SU-DHL-6 (cell line): ENCODE measurements around the gene ATP9B.
"Not testable (repeated sequence)": the region's sequence is repeated elsewhere in the genome, so short reads cannot be mapped to it uniquely, and the experiment has no call there.

Experiments used
- EZH2phosphoT487 ChIP-seq: fragments of 200-600 bp; sonication (generic), shearing (Covaris generic); conservative IDR thresholded peaks from 2 replicates; pipeline ENCODE4 v1.6.1; 2018; ENCODE audit warnings: mild to moderate bottlenecking, antibody characterized with exemption, low read length, moderate library complexity, mixed read lengths
- TF ChIP-seq, protein P1 (sequence below): fragments of 200-600 bp; sonication (generic); IDR thresholded peaks from one replicate; pipeline ENCODE4 v1.5.1; 2017; ENCODE audit warnings: antibody characterized with exemption, mild to moderate bottlenecking, low read length, moderate library complexity; ENCODE audit not compliant: insufficient read depth, poor library complexity, severe bottlenecking

DNA sequence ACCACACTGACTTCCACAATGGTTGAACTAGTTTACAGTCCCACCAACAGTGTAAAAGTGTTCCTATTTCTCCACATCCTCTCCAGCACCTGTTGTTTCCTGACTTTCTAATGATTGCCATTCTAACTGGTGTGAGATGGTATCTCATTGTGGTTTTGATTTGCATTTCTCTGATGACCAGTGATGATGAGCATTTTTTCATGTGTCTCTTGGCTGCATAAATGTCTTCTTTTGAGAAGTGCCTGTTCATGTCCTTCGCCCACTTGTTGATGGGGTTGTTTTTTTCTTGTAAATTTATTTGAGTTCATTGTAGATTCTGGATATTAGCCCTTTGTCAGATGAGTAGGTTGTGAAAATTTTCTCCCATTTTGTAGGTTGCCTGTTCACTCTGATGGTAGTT, 216.0 kb downstream of the ATP9B start:
- TF ChIP-seq, protein P1, sequence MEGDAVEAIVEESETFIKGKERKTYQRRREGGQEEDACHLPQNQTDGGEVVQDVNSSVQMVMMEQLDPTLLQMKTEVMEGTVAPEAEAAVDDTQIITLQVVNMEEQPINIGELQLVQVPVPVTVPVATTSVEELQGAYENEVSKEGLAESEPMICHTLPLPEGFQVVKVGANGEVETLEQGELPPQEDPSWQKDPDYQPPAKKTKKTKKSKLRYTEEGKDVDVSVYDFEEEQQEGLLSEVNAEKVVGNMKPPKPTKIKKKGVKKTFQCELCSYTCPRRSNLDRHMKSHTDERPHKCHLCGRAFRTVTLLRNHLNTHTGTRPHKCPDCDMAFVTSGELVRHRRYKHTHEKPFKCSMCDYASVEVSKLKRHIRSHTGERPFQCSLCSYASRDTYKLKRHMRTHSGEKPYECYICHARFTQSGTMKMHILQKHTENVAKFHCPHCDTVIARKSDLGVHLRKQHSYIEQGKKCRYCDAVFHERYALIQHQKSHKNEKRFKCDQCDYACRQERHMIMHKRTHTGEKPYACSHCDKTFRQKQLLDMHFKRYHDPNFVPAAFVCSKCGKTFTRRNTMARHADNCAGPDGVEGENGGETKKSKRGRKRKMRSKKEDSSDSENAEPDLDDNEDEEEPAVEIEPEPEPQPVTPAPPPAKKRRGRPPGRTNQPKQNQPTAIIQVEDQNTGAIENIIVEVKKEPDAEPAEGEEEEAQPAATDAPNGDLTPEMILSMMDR = not testable (repeated sequence)
- not testable (repeated sequence) for TF ChIP-seq EZH2phosphoT487
